HCT116 (cell line): ENCODE data around the gene NPL. TPM values are rescaled to one million over a fixed set of nuclear protein-coding genes. Genes with fewer than 3 reads are reported as not detected.

ENCODE experiments used
- ATAC-seq: fragments of 200-7000 bp; cut with Tn5 transposase; 2 replicates; pipeline ENCODE4 v1.9.1; 2020; ENCODE audit warnings: mild to moderate bottlenecking, moderate library complexity
- BruUV-seq: library from RNA; stranded (reverse); fragments of 400-500 nt; replicated peaks from 2 replicates; lab custom pipeline; 2021; lab: Mats Ljungman, UMichigan
- CTCF ChIA-PET: fragments of 300-600 bp; sonication (Branson Sonifier 250); formaldehyde crosslinking; loops from one replicate; lab custom pipeline; 2021; ENCODE audit warnings: antibody characterized with exemption; lab: Charles Lee
- POLR2A ChIA-PET: fragments of 300-600, 350-600 bp; sonication (Branson Sonifier 250); formaldehyde crosslinking; loops from one replicate; lab custom pipeline; 2021; ENCODE audit warnings: antibody characterized with exemption; lab: Charles Lee
- RAD21 ChIA-PET, 2 experiments: fragments of 300-600 bp; sonication (Branson Sonifier 250); formaldehyde crosslinking; loops; one replicate each; lab custom pipeline; 2023; ENCODE audit warnings: low total read pairs in 2 of 2; ENCODE audit not compliant: uncharacterized antibody in 2 of 2, unreplicated experiment in 2 of 2, low non-redundant PET in 1 of 2; lab: Charles Lee
- DNase-seq: peaks from one replicate; pipeline ENCODE4 v3.0.0-alpha.2; 2010; ENCODE audit warnings: low read depth, low spot score
- H2AFZ ChIP-seq: fragments of 200-600 bp; shearing (Covaris generic), sonication (generic); 2 replicates; pipeline ENCODE4 v1.6.1; 2017; ENCODE audit warnings: low read depth, mixed run types, mixed read lengths, antibody characterized with exemption, low read length; ENCODE audit not compliant: poor library complexity, severe bottlenecking
- H3K27ac ChIP-seq: 2 replicates; pipeline ENCODE4 v1.5.1; 2012; ENCODE audit warnings: low read depth, low read length
- H3K27me3 ChIP-seq: fragments of 200-600 bp; sonication (generic); 2 replicates; pipeline ENCODE4 v1.6.1; 2016; ENCODE audit warnings: mixed run types, low read length, mixed read lengths; ENCODE audit not compliant: insufficient read depth
- H3K36me3 ChIP-seq, 2 experiments: fragments of 200-500 bp in 1 of 2; fragments of 200-600 bp in 1 of 2; sonication (Bioruptor generic) in 1 of 2; sonication (generic) in 1 of 2; 2 replicates each; pipeline versions ENCODE4 v1.5.1 to v1.6.1; 2014 to 2016; ENCODE audit warnings: low read length in 2 of 2, inconsistent platforms in 1 of 2, mixed read lengths in 1 of 2, mixed run types in 1 of 2; ENCODE audit not compliant: insufficient read depth in 2 of 2, control insufficient read depth in 1 of 2
- H3K4me1 ChIP-seq, 2 experiments: fragments of 200-600 bp in 1 of 2; sonication (generic) in 1 of 2; 2 replicates each; pipeline versions ENCODE4 v1.5.1 to v1.6.1; 2012 to 2017; ENCODE audit warnings: low read length in 2 of 2, inconsistent platforms in 1 of 2, mild to moderate bottlenecking in 1 of 2, mixed read lengths in 1 of 2, mixed run types in 1 of 2, moderate library complexity in 1 of 2; ENCODE audit not compliant: insufficient read depth in 2 of 2, control insufficient read depth in 1 of 2
- H3K4me2 ChIP-seq: fragments of 200-600 bp; sonication (generic); 2 replicates; pipeline ENCODE4 v1.6.1; 2017; ENCODE audit warnings: mixed run types, low read length, mixed read lengths
- H3K4me3 ChIP-seq, 2 experiments: fragments of 200-600 bp in 1 of 2; sonication (generic) in 1 of 2; replicated peaks in 1 of 2; 2 replicates each; pipeline ENCODE4 v1.5.1; 2011 to 2016; ENCODE audit warnings: low read length in 2 of 2, control low read depth in 1 of 2, low read depth in 1 of 2, mild to moderate bottlenecking in 1 of 2, mixed read lengths in 1 of 2, mixed run types in 1 of 2
- H3K79me2 ChIP-seq: fragments of 200-600 bp; sonication (generic); 2 replicates; pipeline ENCODE4 v1.6.1; 2017; ENCODE audit warnings: mild to moderate bottlenecking, mixed run types, low read length, moderate library complexity, mixed read lengths; ENCODE audit not compliant: insufficient read depth
- H3K9ac ChIP-seq: fragments of 200-600 bp; sonication (generic); 2 replicates; pipeline ENCODE4 v1.6.1; 2016; ENCODE audit warnings: low read length, mixed read lengths
- H3K9me2 ChIP-seq: fragments of 200-600 bp; sonication (generic), shearing (Covaris generic); 2 replicates; pipeline ENCODE4 v1.6.1; 2017; ENCODE audit warnings: mixed run types, mild to moderate bottlenecking, moderate library complexity; ENCODE audit not compliant: insufficient read depth
- H3K9me3 ChIP-seq, 2 experiments: fragments of 200-500 bp in 1 of 2; fragments of 200-600 bp in 1 of 2; sonication (Bioruptor generic) in 1 of 2; sonication (generic) in 1 of 2; 2 replicates each; pipeline ENCODE4 v1.6.1; 2014 to 2017; ENCODE audit warnings: low read length in 2 of 2, mixed read lengths in 2 of 2, inconsistent platforms in 1 of 2, low read depth in 1 of 2, mild to moderate bottlenecking in 1 of 2, mixed run types in 1 of 2, moderate library complexity in 1 of 2; ENCODE audit not compliant: control insufficient read depth in 1 of 2, insufficient read depth in 1 of 2
- H4K20me1 ChIP-seq: fragments of 200-600 bp; sonication (generic), shearing (Covaris generic); 2 replicates; pipeline ENCODE4 v1.6.1; 2017; ENCODE audit warnings: mixed run types, mild to moderate bottlenecking, moderate library complexity; ENCODE audit not compliant: insufficient read depth
- ATF3 ChIP-seq: IDR thresholded peaks from 2 replicates; pipeline ENCODE4 v1.6.1; 2012
- EGR1 ChIP-seq: IDR thresholded peaks from 2 replicates; pipeline ENCODE4 v1.6.1; 2012; ENCODE audit warnings: low read depth
- ELF1 ChIP-seq: IDR thresholded peaks from 2 replicates; pipeline ENCODE4 v1.6.1; 2012; ENCODE audit warnings: low read depth, borderline replicate concordance
- EZH2 ChIP-seq: fragments of 200-600 bp; sonication (generic); IDR thresholded peaks from 2 replicates; pipeline ENCODE4 v1.6.1; 2017; ENCODE audit warnings: antibody characterized with exemption, mixed run types
- EZH2phosphoT487 ChIP-seq: fragments of 200-600 bp; IDR thresholded peaks from 2 replicates; pipeline ENCODE4 v1.6.1; 2018; ENCODE audit warnings: antibody characterized with exemption, borderline replicate concordance
- MAX ChIP-seq: IDR thresholded peaks from 2 replicates; pipeline ENCODE4 v1.6.1; 2012
- POLR2A ChIP-seq: IDR thresholded peaks from 2 replicates; pipeline ENCODE4 v1.7.0; 2011; ENCODE audit warnings: borderline replicate concordance; ENCODE audit not compliant: insufficient read depth, insufficient read length; ENCODE audit errors: extremely low read depth
- POLR2AphosphoS5 ChIP-seq: IDR thresholded peaks from 2 replicates; pipeline ENCODE4 v1.6.1; 2011; ENCODE audit warnings: mild to moderate bottlenecking, low read depth, low read length, moderate library complexity
- SIN3A ChIP-seq: IDR thresholded peaks from 2 replicates; pipeline ENCODE4 v1.6.1; 2012; ENCODE audit warnings: low read depth
- ZFX ChIP-seq: fragments of 450-650 bp; IDR thresholded peaks from 2 replicates; pipeline ENCODE4 v1.6.1; 2017
- intact Hi-C: fragments of 100-400 bp; cut with micrococcal nuclease; formaldehyde crosslinking; loops from 2 replicates; pipeline ENCODE4 v1.10.0; 2022
- total RNA-seq: library from RNA; stranded (reverse); gene quantifications from one replicate; pipeline ENCODE4 v1.2.1, GENCODE V29; 2021; ENCODE audit not compliant: unreplicated experiment

NPL gene
- total RNA-seq, 1 experiment from 2014 or later: 0.39 TPM

- H3K9me2 ChIP-seq: no peaks in the 10 kb centered on the region
- intact Hi-C loops: no loop called here
Observed at GRCh38 chr1:182850319-182850718, 60.7 kb downstream of the NPL start.

GRCh38 chr1:182851825-182852224, 62.3 kb downstream of the NPL start:
- ChIA-PET CTCF (no interaction called here), POLR2A (no interaction called here), RAD21 (no interaction called here)
- BruUV-seq: no TSS peak
- no peaks in the 10 kb centered on the region for H3K4me1 ChIP-seq
- H4K20me1 ChIP-seq: peaks cover 76% of the 10 kb centered on the region; the same call in 1 of the 2 replicates
- no peak overlapping the region for H3K27ac ChIP-seq
- H3K27me3 ChIP-seq: no peaks in the 10 kb centered on the region
- no peaks in the 10 kb centered on the region for H3K9me2 ChIP-seq
- no peaks in the 10 kb centered on the region for H3K9me3 ChIP-seq
- H3K79me2 ChIP-seq: peaks cover 100% of the 10 kb centered on the region
- no peak overlapping the region for H2AFZ ChIP-seq
- no peak for TF ChIP-seq ELF1
- DNase-seq: no peak
- H3K4me3 ChIP-seq: no peak overlapping the region
- H3K4me2 ChIP-seq: no peak overlapping the region
- H3K9ac ChIP-seq: no peak overlapping the region
- no peak for ATAC-seq
- intact Hi-C loops: no loop called here
- H3K36me3 ChIP-seq: peaks cover 72 to 74% of the 10 kb centered on the region in 2 experiments

More at GRCh38 chr1:182850319-182850718, 60.7 kb downstream of the NPL start:
- Histone ChIP-seq H4K20me1 (peaks cover 77% of the 10 kb centered on the region; the same call in 1 of the 2 replicates), H3K9ac (no peak overlapping the region), H3K4me2 (no peak overlapping the region), H3K27me3 (no peaks in the 10 kb centered on the region), H3K27ac (no peak overlapping the region), H3K4me1 (no peaks in the 10 kb centered on the region), H2AFZ (no peak overlapping the region), H3K36me3 (peaks cover 64 to 74% of the 10 kb centered on the region in 2 experiments), H3K79me2 (peaks cover 100% of the 10 kb centered on the region), H3K4me3 (no peak overlapping the region), H3K9me3 (no peaks in the 10 kb centered on the region)
- no peak for TF ChIP-seq EZH2
- no peak for TF ChIP-seq POLR2A
- TF ChIP-seq EZH2phosphoT487: no peak
- TF ChIP-seq EGR1: no peak
- no peak for TF ChIP-seq POLR2AphosphoS5
- TF ChIP-seq ATF3: no peak
- TF ChIP-seq ELF1: no peak
- TF ChIP-seq SIN3A: no peak
- no peak for TF ChIP-seq MAX
- TF ChIP-seq ZFX: no peak
- ATAC-seq (no peak), DNase-seq (no peak)
- ChIA-PET POLR2A (no interaction called here), RAD21 (no interaction called here), CTCF (no interaction called here)
- no TSS peak for BruUV-seq
